Measurements from ENCODE around the gene SUPT5H. TPM values are rescaled to one million over a fixed set of nuclear protein-coding genes. Genes with fewer than 3 reads are reported as not detected.
A peak's percentile ranks its signal among the peaks of the same experiment; 100 is the strongest.

The SUPT5H gene
- total and polyA plus RNA-seq, 2 of the 8 experiments (the other 6 are each of a cell fraction or from before 2014, with no cell fraction given), result 77.8 to 111 TPM

- Histone ChIP-seq H3K27ac (ENCODE audit: low read depth, low read length) (no peak overlapping the region), H3K4ac (replicated peaks; ENCODE audit: insufficient read length, low read depth, low read length) (no peak overlapping the region), H3K36me3 (ENCODE audit: control insufficient read depth in 2 of 4, insufficient read depth in 4 of 4, low read length in 3 of 4) (peaks cover 14 to 38% (median 29%) of the 10 kb centered on the region in 4 experiments), H3K79me1 (ENCODE audit: low read depth, low read length) (no peaks in the 10 kb centered on the region), H2BK5ac (ENCODE audit: low read depth, low read length) (no peak overlapping the region), H3K79me2 (ENCODE audit: control insufficient read depth in 1 of 2, insufficient read depth in 2 of 2, low read length in 2 of 2) (no peaks in the 10 kb centered on the region), H3K23me2 (ENCODE audit: low read depth, low read length) (peaks cover 5% of the 10 kb centered on the region; the same call in 1 of the 2 replicates), H4K91ac (replicated peaks; ENCODE audit: insufficient read length, low read length) (no peak overlapping the region), H3K4me1 (replicated peaks in 1 of 4; ENCODE audit: control insufficient read depth in 3 of 4, insufficient read depth in 4 of 4, low read length in 3 of 4) (peaks cover 5 to 13% (median 11%) of the 10 kb centered on the region in 4 experiments; a peak in 6 of 7 replicates), H3K4me3 (ENCODE audit: extremely low read depth in 1 of 4, insufficient read depth in 2 of 4, low read depth in 3 of 4, low read length in 4 of 4) (no peak overlapping the region), H3K23ac (ENCODE audit: insufficient read length) (no peak overlapping the region), H4K5ac (ENCODE audit: insufficient read length, low read depth, low read length) (no peak overlapping the region), H3K9me3 (ENCODE audit: insufficient read depth in 2 of 2, low read depth in 1 of 2, low read length in 1 of 2) (no peaks in the 10 kb centered on the region), H3K18ac (ENCODE audit: extremely low read depth, low read length) (no peak overlapping the region), H4K8ac (ENCODE audit: extremely low read depth, insufficient read depth, low read length) (no peak overlapping the region), H2BK15ac (ENCODE audit: low read length) (no peak overlapping the region), H4K20me1 (replicated peaks in 1 of 2; ENCODE audit: control insufficient read depth in 1 of 2, insufficient read depth in 2 of 2, low read length in 2 of 2) (peaks cover 0 to 5% of the 10 kb centered on the region in 2 experiments), H2BK20ac (ENCODE audit: low read length) (no peak overlapping the region), H2BK12ac (ENCODE audit: low read depth, low read length) (no peak overlapping the region), H3K9ac (replicated peaks in 1 of 4; ENCODE audit: extremely low read depth in 1 of 4, low read depth in 3 of 4, low read length in 3 of 4) (no peak overlapping the region; a peak in 1 of 7 replicates), H2AFZ (ENCODE audit: low read length) (no peak overlapping the region), H3K56ac (replicated peaks; ENCODE audit: insufficient read length, low read depth, low read length) (no peak overlapping the region), H2AK5ac (ENCODE audit: low read depth, low read length) (peak overlapping the region; percentile 34; the same call in 1 of the 2 replicates), H3K27me3 (replicated peaks in 1 of 4; ENCODE audit: control insufficient read depth in 3 of 4, extremely low read depth in 1 of 4, insufficient read depth in 3 of 4, low read length in 3 of 4) (no peaks in the 10 kb centered on the region), H3K4me2 (ENCODE audit: insufficient read depth in 1 of 2, low read depth in 2 of 2, low read length in 2 of 2) (no peak overlapping the region), H3K14ac (ENCODE audit: insufficient read length) (no peak overlapping the region), H2BK120ac (replicated peaks; ENCODE audit: low read depth, low read length) (no peak overlapping the region)
- WGBS, 2 experiments (ENCODE audit: extremely low coverage in 1 of 2, insufficient coverage in 1 of 2, insufficient read length in 1 of 2, insufficient replicate concordance in 2 of 2, low coverage in 1 of 2, low lambda C conversion rate in 2 of 2, missing lambda C conversion rate in 1 of 2), result 93 to 100% methylated on average over 4 to 7 of the region's 7 CpGs
- DNase-seq (ENCODE audit: low read depth in 1 of 2, low spot score in 2 of 2), result no peak
- FAIRE-seq, result no peak
- CTCF ChIA-PET (ENCODE audit: partially characterized antibody), result interaction anchor here (0.6 to 3.1 kb wide), 4 partner anchors 12 to 75 kb away, joined by 3 to 14 read pairs (median 8); no protein-coding TSS in a partner anchor
- POLR2A ChIA-PET (ENCODE audit: partially characterized antibody), result interaction anchor here (4.1 to 47.8 kb wide), 5 partner anchors 2 to 35 kb away, joined by 22 to 1154 read pairs (median 29); partner anchors contain the start of genes MED29, PAF1, PLEKHG2 and RPS16
- no peak for TF ChIP-seq SAP30 (IDR thresholded peaks at IDR 0.05; ENCODE audit: insufficient read depth, insufficient replicate concordance, low read length)
- TF ChIP-seq CEBPB (IDR thresholded peaks at IDR 0.05; ENCODE audit: low read depth, low read length), result no peak
- TF ChIP-seq PHF8 (conservative IDR thresholded peaks at IDR 0.05; ENCODE audit: low read depth, low read length), result no peak
- no peak for TF ChIP-seq SUZ12 (IDR thresholded peaks at IDR 0.05; ENCODE audit: low read length)
- TF ChIP-seq CBX8 (IDR thresholded peaks at IDR 0.05; ENCODE audit: borderline replicate concordance, low read depth, low read length), result no peak
- TF ChIP-seq NANOG (IDR thresholded peaks at IDR 0.05; ENCODE audit: insufficient read depth, low read depth, low read length, poor library complexity, severe bottlenecking), result no peak
- no peak for TF ChIP-seq POLR2A (IDR thresholded peaks at IDR 0.05; ENCODE audit: control extremely low read depth in 1 of 2, low read depth in 2 of 2, low read length in 2 of 2)
- TF ChIP-seq CHD2 (IDR thresholded peaks at IDR 0.05; ENCODE audit: low read length), result no peak
- no peak for TF ChIP-seq SIX5 (IDR thresholded peaks at IDR 0.05; ENCODE audit: low read depth, low read length)
- TF ChIP-seq RNF2 (IDR thresholded peaks at IDR 0.05; ENCODE audit: borderline replicate concordance, low read depth, low read length, missing control alignments, poor library complexity, severe bottlenecking), result no peak
- no peak for TF ChIP-seq HDAC2 (IDR thresholded peaks at IDR 0.05; ENCODE audit: borderline replicate concordance in 1 of 2, low read depth in 2 of 2, low read length in 2 of 2)
- no peak for TF ChIP-seq ASH2L (IDR thresholded peaks at IDR 0.05; ENCODE audit: low read length)
- TF ChIP-seq KDM4A (IDR thresholded peaks at IDR 0.05; ENCODE audit: low read depth, low read length, severe bottlenecking), result no peak
- TF ChIP-seq JUND (IDR thresholded peaks at IDR 0.05; ENCODE audit: low read length), result no peak
These were observed 19.6 kb upstream of the SUPT5H start for GRCh38 chr19:39425744-39426143.

Measured in H1 (cell line).